GM18868 (cell line): Measurements from ENCODE around the gene BHMT2.

ENCODE experiments used
- ATAC-seq: cut with Tn5 transposase; IDR thresholded peaks from one replicate; pipeline ENCODE4 v1.9.1; 2021; ENCODE audit warnings: mild to moderate bottlenecking, moderate library complexity; ENCODE audit not compliant: unreplicated experiment

The BHMT2 gene

DNA sequence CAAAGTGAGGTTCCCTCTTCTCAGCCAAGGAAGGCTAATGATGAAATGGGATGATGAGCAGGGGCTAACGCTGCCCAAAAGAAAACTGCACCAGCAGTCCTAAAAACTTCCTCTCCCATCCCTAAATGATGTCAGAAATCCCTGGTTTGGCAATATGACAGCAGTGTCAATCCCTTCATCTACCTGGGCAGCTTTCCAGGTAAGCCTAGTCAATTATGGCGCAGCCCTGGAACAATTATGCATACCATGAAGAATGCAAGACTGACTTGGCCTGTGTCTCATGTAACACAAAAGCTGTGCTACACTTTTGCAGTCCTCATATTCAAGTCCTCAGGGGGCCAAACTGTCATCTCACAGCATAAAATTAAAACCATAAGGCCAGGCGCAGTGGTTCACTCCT is 7.1 kb upstream of the BHMT2 start:
- ATAC-seq = no peak

DNA sequence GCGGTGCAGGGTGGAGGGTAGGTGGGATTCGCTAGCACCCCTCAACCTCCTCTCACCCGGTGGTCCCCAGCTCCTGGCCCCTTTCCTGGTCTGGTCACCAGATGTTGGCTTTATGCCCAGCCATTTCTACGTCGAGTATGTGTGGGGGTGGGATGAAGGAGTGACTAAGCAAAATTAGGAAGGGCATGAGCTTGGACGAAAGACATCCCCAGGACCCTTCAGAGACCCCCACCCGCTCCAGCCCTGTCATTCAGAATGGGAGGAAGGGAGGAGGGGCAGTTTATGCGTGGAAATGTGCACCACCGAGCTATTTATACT is 742 bp downstream of the BHMT2 start:
- no peak for ATAC-seq

DNA sequence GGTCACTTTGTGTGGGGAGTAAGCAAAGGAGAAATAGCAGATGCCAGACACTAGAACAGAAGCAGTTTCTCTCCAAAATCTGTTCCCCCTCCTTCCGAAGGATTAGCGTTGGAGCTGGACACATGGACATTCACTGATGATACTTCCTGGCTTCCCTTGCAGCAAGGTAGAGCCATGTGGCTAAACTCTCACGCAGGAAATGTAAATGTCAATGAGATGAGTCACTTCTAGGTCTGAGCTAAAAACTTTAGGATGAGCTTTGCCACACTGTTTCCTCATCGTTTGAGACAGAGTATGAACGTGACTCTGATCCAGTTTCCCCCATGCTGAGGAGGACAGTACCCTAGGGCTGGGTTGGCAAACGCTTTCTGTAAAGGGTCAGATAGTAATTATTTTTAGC is 5.1 kb downstream of the BHMT2 start:
- no peak for ATAC-seq

DNA sequence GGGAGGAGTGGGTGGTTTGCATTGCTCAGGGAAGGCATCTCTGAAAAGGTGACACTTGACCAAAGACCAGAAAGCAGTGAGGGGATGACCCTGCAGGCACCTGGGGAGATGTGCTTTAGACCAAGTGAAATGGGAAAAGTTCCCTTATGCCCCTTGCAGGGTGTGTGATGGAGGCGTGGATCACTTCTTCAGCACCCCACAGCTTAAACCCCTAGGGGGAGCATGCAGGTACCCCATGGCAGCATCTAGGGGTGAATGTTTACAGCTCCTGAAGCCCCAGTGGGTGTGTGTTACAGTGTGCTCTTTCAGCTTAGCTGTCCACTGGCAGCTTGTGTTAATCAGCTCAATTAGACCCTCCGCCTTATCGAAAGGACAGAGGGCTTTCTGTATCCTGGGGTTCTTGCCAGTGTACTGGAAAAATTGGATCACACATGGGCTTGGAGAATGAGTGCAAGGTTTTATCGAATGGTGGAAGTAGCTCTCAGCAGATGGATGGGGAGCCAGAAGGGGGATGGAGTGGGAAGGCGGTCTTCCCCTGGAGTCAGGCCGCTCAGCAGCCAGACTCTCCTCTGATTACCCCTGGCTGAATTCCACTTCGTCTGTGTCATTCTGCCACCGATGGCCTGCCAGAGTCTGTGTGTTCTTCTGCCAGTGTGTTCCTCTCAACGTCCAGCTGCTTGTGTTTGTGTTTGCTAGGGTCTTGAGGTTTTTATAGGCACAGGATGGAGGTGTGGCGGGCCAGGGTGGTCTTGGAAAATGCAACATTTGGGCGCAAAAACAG is 6.3 kb downstream of the BHMT2 start:
- no peak for ATAC-seq

DNA sequence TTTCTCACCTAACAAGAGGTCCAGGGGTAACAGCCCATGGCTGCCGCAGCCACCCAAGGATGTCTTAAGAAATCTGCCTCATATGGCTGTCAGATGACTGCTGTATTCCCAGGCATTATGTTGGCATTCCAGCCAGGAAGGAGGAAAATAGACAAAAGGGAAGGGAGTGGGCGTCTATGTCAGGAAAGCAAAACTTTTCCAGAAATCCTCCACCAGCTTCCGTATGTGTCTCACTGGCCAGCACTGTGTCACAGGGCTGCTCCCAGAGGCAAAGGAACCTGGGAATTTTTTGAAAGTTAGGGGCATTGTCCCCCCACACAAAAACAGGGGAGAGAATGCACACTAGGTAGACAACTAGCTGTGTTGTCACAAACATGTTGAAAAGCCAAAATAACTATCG is 7.3 kb downstream of the BHMT2 start:
- no peak for ATAC-seq

DNA sequence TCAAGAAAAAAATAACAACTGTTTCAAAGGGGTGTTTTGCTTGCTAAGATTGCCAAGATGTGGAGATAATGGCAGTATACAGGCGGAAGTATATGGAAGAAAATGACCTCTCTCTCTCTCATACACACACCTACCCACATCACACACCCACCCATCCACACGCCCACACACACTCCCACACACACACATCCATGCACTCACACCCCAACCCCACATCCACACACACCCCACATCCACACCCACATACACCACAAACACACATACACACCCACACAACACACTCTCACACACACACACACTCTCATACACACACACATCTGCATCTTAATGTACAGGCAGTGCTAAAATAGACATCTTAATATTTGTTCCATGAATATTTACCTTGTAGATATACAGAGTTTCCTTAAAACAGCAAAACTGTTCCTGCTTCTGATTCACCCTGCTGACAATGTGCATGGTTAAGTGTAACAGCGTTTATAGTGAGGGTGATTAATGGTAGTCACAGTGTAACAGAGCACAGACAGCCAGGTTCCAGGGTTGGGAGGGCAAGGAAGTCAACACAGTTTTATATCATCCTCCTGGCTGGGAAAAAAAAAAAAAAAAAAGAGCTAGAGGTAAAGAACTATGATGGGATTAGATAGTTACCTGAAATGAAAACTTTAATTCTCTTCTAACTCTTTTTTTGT is 8.3 kb downstream of the BHMT2 start:
- no peak for ATAC-seq

DNA sequence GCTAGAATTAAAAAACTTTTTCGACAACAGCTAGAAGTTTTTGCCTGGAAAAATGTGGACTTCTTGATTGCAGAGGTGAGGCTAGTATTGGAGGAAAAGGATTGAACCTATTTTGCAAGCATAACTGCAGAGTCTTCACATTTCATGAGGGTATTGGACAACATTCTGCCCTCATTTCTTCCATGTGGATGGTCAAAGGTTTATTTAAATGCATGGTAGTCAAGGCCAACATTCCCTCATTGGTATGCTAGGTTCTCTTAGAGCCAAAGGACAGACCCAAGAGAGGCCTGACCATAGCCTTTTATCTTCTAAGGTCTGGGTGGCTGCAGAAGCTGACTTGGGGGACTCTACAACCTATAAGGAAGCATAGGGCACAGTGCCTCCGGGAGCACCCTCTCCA is 11.2 kb downstream of the BHMT2 start:
- no peak for ATAC-seq

DNA sequence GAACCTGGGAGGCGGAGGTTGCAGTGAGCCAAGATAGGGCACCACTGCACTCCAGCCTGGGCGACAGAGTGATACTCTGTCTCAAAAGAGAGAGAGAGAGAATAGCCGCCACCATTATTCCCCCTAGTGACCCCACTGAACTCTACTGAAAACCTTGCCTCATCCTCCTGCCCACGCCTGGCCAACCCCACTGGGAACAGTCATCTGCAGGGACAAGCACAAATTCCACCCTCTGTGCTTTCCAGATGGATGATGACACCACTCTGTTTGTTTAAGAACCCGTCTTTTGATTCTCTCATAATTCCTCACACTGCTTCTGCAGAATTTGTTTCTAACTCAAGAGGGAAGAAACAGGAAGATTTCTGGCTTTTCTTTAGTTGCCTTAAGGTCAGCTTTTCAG is 12.2 kb downstream of the BHMT2 start:
- no peak for ATAC-seq

DNA sequence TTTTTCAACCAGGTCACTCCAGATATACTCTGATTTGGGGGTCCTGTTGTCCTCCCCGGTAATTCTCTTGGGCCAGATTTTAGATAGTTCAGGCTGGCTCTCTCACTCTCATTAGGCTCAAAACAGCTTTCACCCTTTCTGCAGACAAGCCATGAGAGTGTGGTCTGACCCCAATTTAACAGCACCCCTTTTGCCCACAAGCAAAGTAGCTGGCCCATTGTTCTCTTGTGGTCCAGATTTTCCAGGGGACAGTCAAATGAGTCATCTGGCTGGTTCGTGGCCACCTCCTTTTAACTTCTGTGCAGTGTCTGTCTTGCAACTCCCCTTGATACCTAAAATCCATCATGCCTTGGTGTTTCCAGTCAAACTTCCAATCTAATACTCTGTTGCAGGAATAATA is 16.5 kb downstream of the BHMT2 start:
- ATAC-seq = peak; percentile 40

DNA sequence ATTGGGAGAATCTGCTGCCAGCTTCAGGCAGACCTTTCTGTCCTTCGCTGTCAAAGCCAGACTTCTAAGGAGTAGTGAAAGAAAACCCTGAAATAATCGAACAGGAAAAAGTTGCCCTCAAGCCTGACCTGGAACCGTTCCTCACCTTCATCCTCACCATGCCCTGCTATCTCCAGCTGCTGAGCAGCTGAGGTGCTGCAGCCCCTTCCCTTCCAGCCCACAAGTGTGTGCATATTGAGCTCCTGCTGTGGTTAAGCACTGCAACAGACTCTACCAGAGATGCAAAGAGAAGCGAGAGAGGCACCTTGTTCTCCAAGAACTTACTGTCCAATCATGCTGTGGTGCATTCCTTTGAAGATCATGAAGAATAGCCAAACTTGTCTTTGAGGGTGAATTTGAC is 18.9 kb downstream of the BHMT2 start:
- no peak for ATAC-seq

DNA sequence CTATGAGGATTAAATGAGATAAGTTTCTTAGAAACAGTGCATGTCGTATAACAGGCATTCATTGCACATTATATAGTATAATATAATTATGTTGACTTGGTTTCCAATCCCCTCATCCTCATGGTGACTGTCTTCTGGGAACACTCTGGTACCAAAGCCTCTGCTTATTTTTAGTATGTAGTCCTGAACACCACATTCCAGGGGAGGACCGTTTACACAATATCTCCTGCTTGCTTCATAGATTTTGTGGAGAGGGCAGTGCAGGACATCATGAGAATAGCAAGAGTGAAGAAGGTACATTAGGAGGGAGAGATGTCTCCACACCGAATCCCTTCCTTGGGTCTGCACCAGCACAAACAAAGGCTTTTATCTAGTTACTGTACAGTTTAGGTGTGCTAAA is 21.5 kb downstream of the BHMT2 start:
- no peak for ATAC-seq

DNA sequence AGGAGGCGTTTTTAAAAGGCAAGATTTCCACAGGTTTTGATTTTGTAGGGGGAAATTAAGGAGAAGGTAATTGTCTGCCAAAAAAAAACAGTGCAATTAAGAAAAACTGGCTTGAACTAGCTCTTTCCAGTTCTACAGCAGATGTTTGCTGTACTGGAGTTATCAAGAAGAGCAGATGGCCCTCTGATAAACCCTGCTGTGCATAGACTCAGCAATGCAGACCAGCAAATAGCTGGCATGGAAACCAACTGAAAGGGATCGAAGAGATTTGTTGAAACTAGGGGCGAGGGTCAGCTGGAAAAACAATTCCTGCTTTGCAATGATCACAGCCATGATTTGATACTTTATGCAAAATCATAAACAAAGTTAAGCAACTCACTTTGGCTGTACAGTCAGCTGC is 24.2 kb downstream of the BHMT2 start:
- ATAC-seq = no peak

DNA sequence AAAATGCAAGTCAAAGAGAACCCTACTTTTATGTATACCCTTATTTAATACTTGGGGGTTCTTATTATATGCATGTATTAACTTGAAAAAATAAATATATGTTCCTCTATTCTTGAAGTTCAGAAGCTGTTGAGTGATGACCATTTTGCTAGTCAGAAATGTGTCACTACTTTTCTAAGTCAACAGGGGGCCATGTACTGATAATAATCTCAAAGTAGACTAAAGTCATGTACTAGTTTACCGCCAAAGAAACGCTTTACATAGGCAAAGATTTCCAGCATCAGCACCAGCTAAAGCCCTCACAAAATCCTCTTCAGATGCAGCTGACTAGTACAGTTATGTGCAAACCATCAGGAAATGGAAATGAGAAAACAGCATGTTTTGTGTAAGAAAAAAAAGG is 36.3 kb downstream of the BHMT2 start:
- no peak for ATAC-seq

DNA sequence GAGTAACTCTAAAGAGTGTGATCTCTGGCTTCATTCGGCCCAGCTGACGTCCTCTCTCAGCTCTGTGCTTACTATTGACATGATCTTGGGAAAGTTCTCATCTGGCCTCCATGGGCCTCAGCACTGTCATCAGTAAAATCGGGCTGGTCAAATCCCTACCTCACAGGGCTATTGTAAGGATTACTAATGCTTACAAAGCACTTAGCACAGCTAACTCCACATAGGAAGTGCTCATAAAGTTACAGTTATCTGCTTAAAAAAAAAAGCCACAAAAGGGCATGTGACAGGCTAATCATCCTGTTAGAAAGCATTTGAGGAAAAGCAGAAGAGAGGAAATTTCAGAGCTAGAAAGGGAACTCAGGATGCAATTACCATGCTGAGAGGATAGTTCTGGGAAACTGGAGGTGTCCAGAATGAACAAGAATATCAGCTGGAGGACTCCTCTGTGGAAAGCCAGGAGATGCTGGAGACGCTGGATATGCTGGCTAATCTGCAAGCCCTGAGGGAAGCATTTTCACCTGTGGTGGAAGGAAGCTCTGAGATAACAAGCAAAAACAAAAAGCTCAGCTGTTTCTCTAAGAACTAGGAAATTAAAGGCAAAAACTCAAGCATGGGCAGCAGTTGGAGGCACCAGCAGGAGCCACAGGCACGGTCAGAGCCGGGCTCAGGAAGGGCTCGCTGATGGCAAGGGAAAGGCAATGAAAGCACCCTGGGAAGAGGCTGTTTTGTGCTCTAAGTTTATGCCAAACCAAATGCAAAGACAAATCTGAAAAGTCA is 37.6 kb downstream of the BHMT2 start:
- ATAC-seq = no peak

DNA sequence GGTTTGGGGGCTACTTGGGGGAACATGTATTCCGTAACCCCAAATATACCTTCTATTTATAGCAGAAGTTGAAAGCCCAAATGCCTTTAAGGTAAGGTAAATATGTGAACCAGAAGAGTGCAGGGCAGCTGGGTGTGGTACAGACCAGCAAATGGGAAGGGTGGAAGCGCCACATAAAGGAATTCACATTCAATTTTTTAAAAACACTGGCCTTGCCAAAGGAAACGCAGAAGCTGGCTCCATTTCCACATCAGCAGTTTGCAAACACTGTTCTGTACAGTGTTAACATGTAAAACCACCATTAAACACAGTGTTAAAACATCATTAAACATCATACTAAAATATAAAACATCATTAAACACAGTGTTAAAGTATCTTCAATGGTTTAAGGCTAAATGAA is 38.5 kb downstream of the BHMT2 start:
- ATAC-seq = no peak

DNA sequence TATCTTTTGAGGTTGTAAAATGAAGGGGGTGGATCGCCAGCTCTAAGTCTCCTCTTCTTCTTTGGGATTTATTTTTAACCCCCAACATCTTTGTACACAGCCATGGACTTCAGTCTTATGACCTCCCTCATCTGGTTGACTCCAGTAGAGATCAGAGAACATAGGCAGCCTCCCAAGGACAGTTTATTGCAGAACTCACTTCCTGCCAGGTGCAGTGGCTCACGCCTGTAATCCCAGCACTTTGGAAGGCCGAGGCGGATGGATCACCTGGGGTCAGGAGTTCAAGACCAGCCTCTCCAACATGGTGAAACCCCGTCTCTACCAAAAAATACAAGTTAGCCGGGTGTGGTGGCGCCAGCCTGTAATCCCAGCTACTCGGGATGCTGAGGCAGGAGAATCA is 39.2 kb downstream of the BHMT2 start:
- ATAC-seq = no peak

DNA sequence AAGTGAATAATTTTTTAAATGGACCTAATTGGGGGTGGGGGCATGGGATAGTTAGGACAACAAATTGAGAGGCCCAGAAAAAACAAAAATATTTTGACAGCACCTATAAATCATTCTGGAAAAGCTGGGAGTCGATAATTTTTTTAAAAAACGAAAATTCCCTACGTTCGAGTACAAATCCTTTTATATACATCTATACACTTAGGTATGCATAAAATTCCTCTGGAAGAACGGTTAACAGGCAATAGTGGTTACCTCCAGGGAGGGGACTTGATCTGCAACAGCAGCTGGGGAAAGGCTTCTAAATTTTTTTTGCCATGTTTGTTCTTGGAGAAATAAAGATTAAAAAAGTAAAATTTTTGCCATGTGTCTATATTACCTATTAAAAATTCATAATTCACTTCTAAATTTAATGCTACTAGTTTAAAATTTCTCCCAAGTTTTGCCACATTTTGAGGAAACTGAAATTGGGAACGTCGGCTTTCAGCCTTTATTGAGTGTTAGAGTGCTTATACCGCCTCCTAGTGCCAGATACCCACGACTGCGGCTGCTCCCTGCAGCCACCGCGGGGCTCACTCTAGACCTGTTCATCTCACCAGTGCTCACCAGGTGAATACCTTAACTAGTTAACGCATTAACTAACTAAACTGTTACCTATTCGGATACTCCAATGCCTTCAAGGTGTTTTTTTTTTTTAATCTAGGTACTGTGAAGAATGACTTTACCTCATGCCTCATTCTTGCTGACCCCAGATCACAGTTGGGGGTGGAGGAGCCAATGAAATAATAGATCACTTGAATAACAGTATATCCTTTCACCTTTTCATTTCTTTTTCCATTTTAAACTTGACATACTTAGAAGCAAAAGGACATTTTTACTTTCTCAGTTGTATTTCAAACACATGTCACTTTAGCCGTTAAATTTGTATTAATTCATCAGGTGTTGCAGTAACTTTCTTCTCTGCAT is 40.2 kb downstream of the BHMT2 start:
- ATAC-seq = no peak

DNA sequence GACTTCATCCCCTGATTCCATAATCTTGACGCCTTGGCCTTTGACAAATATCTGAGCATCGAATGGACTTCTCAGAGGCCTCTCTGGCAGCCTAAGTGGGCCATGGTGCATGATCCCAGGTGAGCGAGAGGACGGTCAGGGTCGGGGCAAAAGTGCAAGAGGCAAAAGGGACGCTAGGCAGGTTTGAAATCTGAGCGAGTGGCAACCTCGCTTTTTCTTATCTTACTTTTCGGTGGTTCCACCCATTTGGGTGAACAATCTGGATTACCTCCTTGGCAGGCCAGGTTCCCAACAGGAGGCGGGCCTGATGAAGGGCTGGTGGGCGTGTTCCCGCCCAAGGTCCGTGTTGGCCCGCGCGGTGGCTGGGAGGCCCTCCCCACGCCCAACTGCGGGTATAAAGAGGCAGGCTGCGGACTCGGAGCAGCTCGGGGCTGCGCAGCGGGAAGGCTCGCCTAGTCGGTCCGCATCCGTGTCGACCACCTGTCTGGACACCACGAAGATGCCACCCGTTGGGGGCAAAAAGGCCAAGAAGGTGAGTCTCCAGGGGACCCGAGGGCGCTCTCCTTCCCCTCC is 41.9 kb downstream of the BHMT2 start, which contains the start of gene BHMT:
BHMT (plus strand) TSS at position 423 of the 573 bp plus-strand sequence; CDS start at position 500, 77 bp downstream.
- no peak for ATAC-seq

DNA sequence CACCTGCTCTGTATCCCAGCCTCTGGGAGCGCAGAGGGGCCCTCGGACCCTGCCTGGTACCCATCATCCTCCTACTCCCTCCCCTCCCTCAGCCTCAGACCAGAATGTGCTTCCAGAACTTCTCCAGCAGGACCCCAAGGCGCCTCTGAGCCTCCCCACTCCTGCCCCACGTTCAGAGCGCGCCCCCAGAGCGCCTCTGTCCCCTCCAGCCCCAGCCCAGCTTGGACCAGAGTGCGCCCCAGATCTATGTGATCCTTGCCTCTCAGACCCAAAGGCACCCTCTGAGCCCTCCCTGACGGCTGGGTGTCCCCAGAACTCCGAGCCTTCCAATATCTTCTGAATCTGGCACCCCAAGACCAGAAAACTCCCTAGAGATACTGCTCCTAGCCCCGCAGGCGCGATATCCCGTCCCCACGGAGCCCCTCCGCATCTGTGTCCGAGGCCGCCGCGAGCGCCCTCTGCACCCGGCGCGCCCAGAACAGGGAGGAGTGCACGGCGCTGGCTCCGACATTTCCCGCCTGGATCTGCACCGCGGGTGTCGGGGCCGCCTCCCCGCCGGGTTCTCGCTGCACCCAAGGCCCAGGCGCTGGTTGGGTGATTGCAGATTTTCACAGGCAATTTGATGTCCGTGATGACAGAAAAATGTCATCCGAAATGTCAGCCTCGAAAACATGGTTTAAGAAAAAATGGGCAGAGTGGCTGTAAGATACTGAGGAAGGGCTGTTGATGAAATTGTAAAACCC is 42.6 kb downstream of the BHMT2 start:
- no peak for ATAC-seq

DNA sequence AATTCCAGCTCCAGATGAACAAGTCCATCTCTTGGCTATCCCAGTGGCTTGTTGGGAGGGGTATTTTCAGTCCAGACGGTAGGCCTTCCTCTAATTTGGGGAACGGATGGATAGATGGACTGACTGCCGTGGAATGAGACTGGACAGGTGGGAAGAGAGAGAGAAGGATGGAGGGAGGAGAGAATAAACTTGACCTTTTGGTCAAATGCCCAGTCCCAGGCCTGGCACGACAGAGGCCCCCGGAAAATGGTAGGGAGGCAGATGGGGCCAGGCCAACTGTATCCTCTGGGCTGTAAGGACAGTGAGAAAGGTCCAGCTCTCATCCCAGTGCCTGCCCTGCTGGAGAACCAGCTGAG is 43.1 kb downstream of the BHMT2 start:
- ATAC-seq = no peak
